ENCODE measurements around the gene FBN1. TPM values are rescaled to one million over a fixed set of nuclear protein-coding genes. Genes with fewer than 3 reads are reported as not detected.

Gene FBN1
- total RNA-seq, 2 donors from 2014 or later, result 258 to 300 TPM

GRCh38 chr15:48617619-48618018 lies 27.9 kb downstream of the FBN1 start:
- ATAC-seq (ENCODE audit: insufficient number of reproducible peaks, low FRiP score, low read depth) (no peak), DNase-seq (ENCODE audit: low spot score) (no peak)
- Histone ChIP-seq H3K4me1 (ENCODE audit: control insufficient read depth in 1 of 2, low read depth in 2 of 2) (peaks cover 17 to 69% of the 10 kb centered on the region in 2 donors), H3K27me3 (replicated peaks; ENCODE audit: insufficient read depth) (no peaks in the 10 kb centered on the region), H3K9me3 (no peaks in the 10 kb centered on the region), H3K27ac (peak overlapping the region in 1 of 2 donors; percentile 23), H3K4me3 (no peak overlapping the region), H3K36me3 (no peaks in the 10 kb centered on the region)
- no peak for TF ChIP-seq CTCF (IDR thresholded peaks at IDR 0.05)

- Histone ChIP-seq H3K36me3 (no peaks in the 10 kb centered on the region), H3K27me3 (replicated peaks; ENCODE audit: insufficient read depth) (no peaks in the 10 kb centered on the region), H3K9me3 (no peaks in the 10 kb centered on the region), H3K4me1 (ENCODE audit: control insufficient read depth in 1 of 2, low read depth in 2 of 2) (peaks cover 12 to 55% of the 10 kb centered on the region in 2 donors), H3K4me3 (no peak overlapping the region), H3K27ac (no peak overlapping the region)
- TF ChIP-seq CTCF (IDR thresholded peaks at IDR 0.05), result no peak
- DNase-seq (ENCODE audit: low spot score), result no peak
- no peak for ATAC-seq (ENCODE audit: insufficient number of reproducible peaks, low FRiP score, low read depth)
These were observed 29.3 kb downstream of the FBN1 start for GRCh38 chr15:48616216-48616615.

- H3K4me1 ChIP-seq (ENCODE audit: control insufficient read depth in 1 of 2, low read depth in 2 of 2), result peaks cover 12 to 48% of the 10 kb centered on the region in 2 donors
These were observed 31.5 kb downstream of the FBN1 start for GRCh38 chr15:48614051-48614450.

GRCh38 chr15:48609486-48609885 lies 36.0 kb downstream of the FBN1 start:
- no peak for TF ChIP-seq CTCF (IDR thresholded peaks at IDR 0.05)
- Histone ChIP-seq H3K27ac (no peak overlapping the region), H3K36me3 (peaks cover 13% of the 10 kb centered on the region), H3K4me1 (ENCODE audit: control insufficient read depth in 1 of 2, low read depth in 2 of 2) (peaks cover 4 to 14% of the 10 kb centered on the region in 2 donors), H3K4me3 (no peak overlapping the region), H3K27me3 (replicated peaks; ENCODE audit: insufficient read depth) (no peaks in the 10 kb centered on the region), H3K9me3 (no peaks in the 10 kb centered on the region)
- no peak for DNase-seq (ENCODE audit: low spot score)
- ATAC-seq (ENCODE audit: insufficient number of reproducible peaks, low FRiP score, low read depth), result no peak

More at GRCh38 chr15:48614051-48614450, 31.5 kb downstream of the FBN1 start:
- no peaks in the 10 kb centered on the region for H3K9me3 ChIP-seq
- H3K36me3 ChIP-seq, result peaks cover 9% of the 10 kb centered on the region
- DNase-seq (ENCODE audit: low spot score) (no peak), ATAC-seq (ENCODE audit: insufficient number of reproducible peaks, low FRiP score, low read depth) (no peak)
- no peak overlapping the region for H3K4me3 ChIP-seq
- no peak for TF ChIP-seq CTCF (IDR thresholded peaks at IDR 0.05)
- H3K27ac ChIP-seq, result no peak overlapping the region
- H3K27me3 ChIP-seq (replicated peaks; ENCODE audit: insufficient read depth), result no peaks in the 10 kb centered on the region

GRCh38 chr15:48607846-48608245 lies 37.7 kb downstream of the FBN1 start:
- ATAC-seq (ENCODE audit: insufficient number of reproducible peaks, low FRiP score, low read depth), result no peak
- Histone ChIP-seq H3K4me1 (ENCODE audit: control insufficient read depth in 1 of 2, low read depth in 2 of 2) (peaks cover 10 to 21% of the 10 kb centered on the region in 2 donors), H3K27ac (no peak overlapping the region), H3K9me3 (no peaks in the 10 kb centered on the region), H3K4me3 (no peak overlapping the region), H3K36me3 (peaks cover 13% of the 10 kb centered on the region), H3K27me3 (replicated peaks; ENCODE audit: insufficient read depth) (no peaks in the 10 kb centered on the region)
- TF ChIP-seq CTCF (IDR thresholded peaks at IDR 0.05), result no peak
- DNase-seq (ENCODE audit: low spot score), result no peak
